SK-N-SH treated with all-trans-retinoic acid at 6 μM for 48 hours (cell line): ENCODE results near the gene PDE6B.
"Not testable (repeated sequence)": the region's sequence is repeated elsewhere in the genome, so short reads cannot be mapped to it uniquely, and the experiment has no call there.

Source experiments
- ATAC-seq: fragments of 200-7000 bp; cut with Tn5 transposase; 3 replicates; pipeline ENCODE4 v1.9.1; 2020; ENCODE audit warnings: mild to moderate bottlenecking, moderate library complexity
- ARNTL ChIP-seq: fragments of 450-650 bp; formaldehyde crosslinking; IDR thresholded peaks from 2 replicates; pipeline ENCODE4 v1.5.0; 2020; ENCODE audit warnings: low read depth, mild to moderate bottlenecking, moderate library complexity, borderline replicate concordance
- BACH2 ChIP-seq: fragments of 250-450 bp; sonication (Bioruptor Pico); IDR thresholded peaks from 2 replicates; pipeline ENCODE4 v1.9.0; 2021; ENCODE audit warnings: mild to moderate bottlenecking, borderline replicate concordance
- CREB5 ChIP-seq: fragments of 250-450 bp; sonication (Bioruptor Pico); IDR thresholded peaks from 2 replicates; pipeline ENCODE4 v1.5.1; 2020; ENCODE audit warnings: low read depth, mild to moderate bottlenecking, moderate library complexity
- CSDC2 ChIP-seq: fragments of 250-450 bp; sonication (Bioruptor Pico); IDR thresholded peaks from 2 replicates; pipeline ENCODE4 v1.5.0; 2020; ENCODE audit warnings: mild to moderate bottlenecking, moderate library complexity
- ESRRG ChIP-seq: fragments of 250-450 bp; sonication (Bioruptor Pico); IDR thresholded peaks from 2 replicates; pipeline ENCODE4 v1.6.1; 2021; ENCODE audit warnings: mild to moderate bottlenecking
- ISL1 ChIP-seq: fragments of 250-450 bp; sonication (Bioruptor Pico); IDR thresholded peaks from 2 replicates; pipeline ENCODE4 v2.1.2; 2022; ENCODE audit warnings: mild to moderate bottlenecking, moderate library complexity
- OSR1 ChIP-seq: fragments of 250-450 bp; sonication (Bioruptor Pico); IDR thresholded peaks from 2 replicates; pipeline ENCODE4 v1.8.0; 2022; ENCODE audit warnings: moderate library complexity, mild to moderate bottlenecking, inconsistent platforms
- PATZ1 ChIP-seq: fragments of 250-450 bp; sonication (Bioruptor Pico); IDR thresholded peaks from 2 replicates; pipeline ENCODE4 v1.8.0; 2020; ENCODE audit warnings: mild to moderate bottlenecking, moderate library complexity, borderline replicate concordance
- POU6F1 ChIP-seq: fragments of 250-450 bp; sonication (Bioruptor Pico); IDR thresholded peaks from 2 replicates; pipeline ENCODE4 v1.8.0; 2021; ENCODE audit warnings: low read depth, mild to moderate bottlenecking, moderate library complexity, borderline replicate concordance
- PPARA ChIP-seq: fragments of 250-450 bp; sonication (Bioruptor Pico); IDR thresholded peaks from 2 replicates; pipeline ENCODE4 v1.5.0; 2020; ENCODE audit warnings: mild to moderate bottlenecking, borderline replicate concordance
- RARB ChIP-seq: fragments of 250-450 bp; sonication (Bioruptor Pico); IDR thresholded peaks from 2 replicates; pipeline ENCODE4 v1.8.0; 2021; ENCODE audit warnings: mild to moderate bottlenecking, moderate library complexity
- SNAI2 ChIP-seq: fragments of 250-450 bp; sonication (Bioruptor Pico); IDR thresholded peaks from 2 replicates; pipeline ENCODE4 v1.5.0; 2020; ENCODE audit warnings: mild to moderate bottlenecking, moderate library complexity
- TCF4 ChIP-seq: fragments of 250-450 bp; sonication (Bioruptor Pico); IDR thresholded peaks from 2 replicates; pipeline ENCODE4 v1.8.0; 2021; ENCODE audit warnings: mild to moderate bottlenecking, moderate library complexity, borderline replicate concordance
- ZC3H10 ChIP-seq: fragments of 250-450 bp; sonication (Bioruptor Pico); IDR thresholded peaks from 2 replicates; pipeline ENCODE4 v1.5.1; 2021; ENCODE audit warnings: mild to moderate bottlenecking, moderate library complexity
- ZFP3 ChIP-seq: fragments of 250-450 bp; sonication (Bioruptor Pico); IDR thresholded peaks from 2 replicates; pipeline ENCODE4 v1.5.0; 2020; ENCODE audit warnings: mild to moderate bottlenecking, moderate library complexity
- ZFP30 ChIP-seq: fragments of 450-650 bp; formaldehyde crosslinking; IDR thresholded peaks from 2 replicates; pipeline ENCODE4 v1.5.0; 2022; ENCODE audit warnings: mild to moderate bottlenecking, moderate library complexity
- ZNF565 ChIP-seq: fragments of 450-650 bp; formaldehyde crosslinking; conservative IDR thresholded peaks from 2 replicates; pipeline ENCODE4 v1.5.0; 2020; ENCODE audit warnings: low read depth, mild to moderate bottlenecking, moderate library complexity
- ZNF70 ChIP-seq: fragments of 450-650 bp; formaldehyde crosslinking; IDR thresholded peaks from 2 replicates; pipeline ENCODE4 v1.5.0; 2020; ENCODE audit warnings: mild to moderate bottlenecking, moderate library complexity
- ZNF8 ChIP-seq: fragments of 450-650 bp; formaldehyde crosslinking; IDR thresholded peaks from 2 replicates; pipeline ENCODE4 v1.5.0; 2020; ENCODE audit warnings: mild to moderate bottlenecking, moderate library complexity
- TF ChIP-seq, protein P1 (sequence below): fragments of 250-450 bp; sonication (Bioruptor Pico); IDR thresholded peaks from 2 replicates; pipeline ENCODE4 v1.5.1; 2021; ENCODE audit warnings: mild to moderate bottlenecking, moderate library complexity

PDE6B gene

GRCh38 chr4:637536-638280 lies 12.3 kb downstream of the PDE6B start (continued):
- TF ChIP-seq PATZ1 (CRISPR knock-in tag) (no peak), RARB (CRISPR knock-in tag) (no peak), SNAI2 (CRISPR knock-in tag) (no peak)

DNA sequence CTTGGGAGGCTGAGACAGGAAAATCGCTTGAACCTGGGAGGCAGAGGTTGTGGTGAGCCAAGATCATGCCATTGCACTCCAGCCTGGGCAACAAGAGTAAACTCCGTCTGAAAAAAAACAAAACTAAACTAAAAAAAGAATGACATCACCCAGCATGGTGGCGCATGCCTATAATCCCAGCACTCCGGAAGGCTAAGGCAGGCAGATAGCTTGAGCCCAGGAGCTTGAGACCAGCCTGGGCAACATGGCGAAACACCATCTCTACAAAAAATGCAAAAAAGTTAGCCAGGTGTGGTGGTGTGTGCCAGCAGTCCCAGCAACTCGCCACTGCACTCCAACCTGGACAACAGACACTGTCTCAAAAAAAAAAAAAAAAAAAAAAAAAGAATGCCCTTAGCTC lies 17.0 kb downstream of the PDE6B start:
- not testable (repeated sequence) for ATAC-seq

DNA sequence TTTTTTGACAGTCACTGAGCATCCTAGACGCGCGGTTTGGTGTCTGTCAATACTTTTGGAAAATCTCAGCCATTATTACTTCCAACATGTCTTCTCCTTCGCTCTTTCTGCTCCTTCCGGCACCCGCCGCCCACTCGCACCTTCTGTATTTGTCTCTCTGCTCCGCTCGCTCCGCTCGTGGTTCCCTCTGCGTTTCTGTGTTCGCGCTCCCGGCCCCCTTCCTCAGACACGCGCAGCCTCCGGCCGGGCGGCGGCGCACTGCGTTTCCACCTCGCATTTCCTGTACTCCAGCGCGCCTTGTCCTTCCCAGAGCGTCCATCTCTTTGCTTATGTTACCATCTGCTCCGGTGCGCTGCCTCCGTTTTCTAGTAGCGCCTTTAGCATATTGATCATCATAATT lies 21.1 kb downstream of the PDE6B start:
- no peak for ATAC-seq
- TF ChIP-seq SNAI2 (CRISPR knock-in tag) (no peak), ZFP30 (CRISPR knock-in tag) (no peak), TCF4 (CRISPR knock-in tag) (no peak), ARNTL (CRISPR knock-in tag) (no peak), ESRRG (CRISPR knock-in tag) (no peak), ISL1 (CRISPR knock-in tag) (no peak), ZFP3 (no peak), OSR1 (CRISPR knock-in tag) (no peak), RARB (CRISPR knock-in tag) (no peak), BACH2 (CRISPR knock-in tag) (no peak), CSDC2 (CRISPR knock-in tag) (no peak), POU6F1 (CRISPR knock-in tag) (no peak), ZNF8 (CRISPR knock-in tag) (no peak)

DNA sequence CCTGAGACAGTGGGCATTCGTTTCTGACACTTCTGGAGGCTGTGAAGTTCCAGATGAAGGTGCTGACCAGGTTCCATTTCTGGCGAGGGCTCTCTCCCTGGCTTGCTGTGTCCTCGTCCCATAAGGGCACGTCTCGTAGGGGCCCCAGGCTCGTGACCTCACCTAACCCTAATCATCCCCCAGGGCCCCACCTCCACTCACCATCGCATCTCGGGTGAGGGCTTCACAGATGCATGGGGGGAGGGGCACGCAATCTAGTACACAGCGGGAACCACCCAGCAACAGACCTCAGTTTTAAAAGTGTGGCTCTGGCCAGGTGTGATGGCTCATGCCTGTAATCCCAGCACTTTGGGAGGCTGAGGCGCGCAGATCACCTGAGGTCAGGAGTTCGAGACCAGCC lies 22.1 kb downstream of the PDE6B start:
- TF ChIP-seq ZFP3 (no peak), POU6F1 (CRISPR knock-in tag) (no peak), CSDC2 (CRISPR knock-in tag) (no peak), PATZ1 (CRISPR knock-in tag) (no peak), PPARA (CRISPR knock-in tag) (no peak), CREB5 (CRISPR knock-in tag) (no peak), ZFP30 (CRISPR knock-in tag) (no peak), RARB (CRISPR knock-in tag) (no peak), BACH2 (CRISPR knock-in tag) (no peak), ZNF8 (CRISPR knock-in tag) (no peak), ZNF70 (CRISPR knock-in tag) (no peak), ZNF565 (CRISPR knock-in tag) (no peak), ZC3H10 (no peak)
- TF ChIP-seq, protein P1, sequence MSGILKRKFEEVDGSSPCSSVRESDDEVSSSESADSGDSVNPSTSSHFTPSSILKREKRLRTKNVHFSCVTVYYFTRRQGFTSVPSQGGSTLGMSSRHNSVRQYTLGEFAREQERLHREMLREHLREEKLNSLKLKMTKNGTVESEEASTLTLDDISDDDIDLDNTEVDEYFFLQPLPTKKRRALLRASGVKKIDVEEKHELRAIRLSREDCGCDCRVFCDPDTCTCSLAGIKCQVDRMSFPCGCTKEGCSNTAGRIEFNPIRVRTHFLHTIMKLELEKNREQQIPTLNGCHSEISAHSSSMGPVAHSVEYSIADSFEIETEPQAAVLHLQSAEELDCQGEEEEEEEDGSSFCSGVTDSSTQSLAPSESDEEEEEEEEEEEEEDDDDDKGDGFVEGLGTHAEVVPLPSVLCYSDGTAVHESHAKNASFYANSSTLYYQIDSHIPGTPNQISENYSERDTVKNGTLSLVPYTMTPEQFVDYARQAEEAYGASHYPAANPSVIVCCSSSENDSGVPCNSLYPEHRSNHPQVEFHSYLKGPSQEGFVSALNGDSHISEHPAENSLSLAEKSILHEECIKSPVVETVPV (CRISPR knock-in tag), result no peak
- TF ChIP-seq, all 23 proteins: peak for 0
- no peak for ATAC-seq
